HTR-8/SVneo (cell line): ENCODE results near the gene GNAI3.

Experiments used
- DNase-seq: peaks from one replicate; pipeline ENCODE4 v3.0.0; 2011; ENCODE audit warnings: low spot score, mixed read lengths; ENCODE audit not compliant: insufficient read length
- FAIRE-seq: peaks from 2 replicates; lab custom pipeline; 2011; peaks lifted over from hg19 to GRCh38; lab: Jason Lieb, UNC

The GNAI3 gene

GRCh38 chr1:109632671-109633346 lies 84.4 kb downstream of the GNAI3 start:
- no peak for FAIRE-seq
- DNase-seq = no peak

GRCh38 chr1:109634292-109634691 lies 85.9 kb downstream of the GNAI3 start:
- DNase-seq (no peak), FAIRE-seq (no peak)

GRCh38 chr1:109634771-109635750 lies 86.6 kb downstream of the GNAI3 start:
- FAIRE-seq = no peak
- DNase-seq = no peak

GRCh38 chr1:109635862-109636200 lies 87.4 kb downstream of the GNAI3 start:
- FAIRE-seq = no peak

GRCh38 chr1:109636201-109636952 lies 88.0 kb downstream of the GNAI3 start:
- FAIRE-seq (no peak), DNase-seq (no peak)

More at GRCh38 chr1:109635862-109636200, 87.4 kb downstream of the GNAI3 start:
- DNase-seq = no peak

- DNase-seq = no peak
- FAIRE-seq = no peak
Observed at GRCh38 chr1:109637446-109637845, 89.0 kb downstream of the GNAI3 start.

- FAIRE-seq (no peak), DNase-seq (no peak)
Observed at GRCh38 chr1:109639063-109639840, 90.8 kb downstream of the GNAI3 start.

- no peak for FAIRE-seq
- DNase-seq = no peak
Observed at GRCh38 chr1:109639841-109640184, 91.4 kb downstream of the GNAI3 start.

GRCh38 chr1:109640285-109640865 lies 92.0 kb downstream of the GNAI3 start:
- DNase-seq = no peak
- FAIRE-seq = no peak

- no peak for FAIRE-seq
Observed at GRCh38 chr1:109641078-109641740, 92.8 kb downstream of the GNAI3 start.

GRCh38 chr1:109641861-109642260 lies 93.4 kb downstream of the GNAI3 start:
- FAIRE-seq (no peak), DNase-seq (no peak)

More at GRCh38 chr1:109641078-109641740, 92.8 kb downstream of the GNAI3 start:
- DNase-seq = no peak

GRCh38 chr1:109642626-109643025 lies 94.2 kb downstream of the GNAI3 start:
- DNase-seq = no peak
- FAIRE-seq = no peak

GRCh38 chr1:109643385-109644230 lies 95.2 kb downstream of the GNAI3 start:
- no peak for FAIRE-seq
- DNase-seq = peak; percentile 69

GRCh38 chr1:109644670-109645069 lies 96.3 kb downstream of the GNAI3 start:
- no peak for DNase-seq
- FAIRE-seq = no peak

- DNase-seq (no peak), FAIRE-seq (no peak)
Observed at GRCh38 chr1:109649491-109649914, 101.1 kb downstream of the GNAI3 start.

GRCh38 chr1:109650609-109651008 lies 102.2 kb downstream of the GNAI3 start:
- no peak for FAIRE-seq
- DNase-seq = peak; percentile 20

GRCh38 chr1:109652402-109652801 lies 104.0 kb downstream of the GNAI3 start:
- no peak for FAIRE-seq
- no peak for DNase-seq

- no peak for FAIRE-seq
- DNase-seq = no peak
Observed at GRCh38 chr1:109653306-109653705, 104.9 kb downstream of the GNAI3 start.
